ENCODE results near the gene ENDOV. TPM values are rescaled to one million over a fixed set of nuclear protein-coding genes. Genes with fewer than 3 reads are reported as not detected.

The ENDOV gene
- total RNA-seq, 4 donors from 2014 or later = 13.2 to 72.6 (median 36.8) TPM

- no peaks in the 10 kb centered on the region for H3K27me3 ChIP-seq
- no peak for DNase-seq
- H3K27ac ChIP-seq = no peak overlapping the region
- H3K36me3 ChIP-seq = peaks cover 0 to 14% (median 0%) of the 10 kb centered on the region in 3 donors
- peaks cover 0 to 27% (median 5%) of the 10 kb centered on the region in 4 donors for H3K4me1 ChIP-seq
- H3K4me3 ChIP-seq = no peak overlapping the region
- TF ChIP-seq CTCF (IDR thresholded peaks at IDR 0.05) (no peak), POLR2A (IDR thresholded peaks at IDR 0.05) (no peak)
- no peaks in the 10 kb centered on the region for H3K9me3 ChIP-seq
These were observed 3.6 kb downstream of the ENDOV start for GRCh38 chr17:80418589-80418988.

GRCh38 chr17:80419255-80419654 lies 4.3 kb downstream of the ENDOV start:
- Histone ChIP-seq H3K4me1 (peaks cover 0 to 20% (median 6%) of the 10 kb centered on the region in 4 donors), H3K27ac (no peak overlapping the region), H3K36me3 (peaks cover 0 to 14% (median 0%) of the 10 kb centered on the region in 3 donors), H3K9me3 (no peaks in the 10 kb centered on the region), H3K4me3 (no peak overlapping the region), H3K27me3 (no peaks in the 10 kb centered on the region)
- DNase-seq = no peak
- TF ChIP-seq CTCF (IDR thresholded peaks at IDR 0.05) (no peak), POLR2A (IDR thresholded peaks at IDR 0.05) (no peak)

- Histone ChIP-seq H3K27me3 (no peaks in the 10 kb centered on the region), H3K4me1 (peaks cover 0 to 7% (median 2%) of the 10 kb centered on the region in 4 donors), H3K27ac (no peak overlapping the region), H3K4me3 (no peak overlapping the region), H3K36me3 (peaks cover 0 to 14% (median 0%) of the 10 kb centered on the region in 3 donors), H3K9me3 (no peaks in the 10 kb centered on the region)
- no peak for DNase-seq
- TF ChIP-seq CTCF (IDR thresholded peaks at IDR 0.05) (no peak), POLR2A (IDR thresholded peaks at IDR 0.05) (no peak)
These were observed 6.6 kb downstream of the ENDOV start for GRCh38 chr17:80421381-80422090.

GRCh38 chr17:80422276-80422675 lies 7.3 kb downstream of the ENDOV start:
- Histone ChIP-seq H3K36me3 (peaks cover 0 to 12% (median 0%) of the 10 kb centered on the region in 3 donors), H3K27me3 (no peaks in the 10 kb centered on the region), H3K4me3 (no peak overlapping the region), H3K4me1 (peaks cover 0 to 10% (median 1%) of the 10 kb centered on the region in 4 donors), H3K27ac (no peak overlapping the region), H3K9me3 (no peaks in the 10 kb centered on the region)
- no peak for DNase-seq
- TF ChIP-seq POLR2A (IDR thresholded peaks at IDR 0.05) = no peak
- no peak for TF ChIP-seq CTCF (IDR thresholded peaks at IDR 0.05)

- no peak overlapping the region for H3K4me3 ChIP-seq
- peaks cover 0 to 5% (median 0%) of the 10 kb centered on the region in 3 donors for H3K36me3 ChIP-seq
- H3K4me1 ChIP-seq = peaks cover 0 to 10% (median 0%) of the 10 kb centered on the region in 4 donors
- H3K9me3 ChIP-seq = no peaks in the 10 kb centered on the region
- DNase-seq = no peak
- no peak overlapping the region for H3K27ac ChIP-seq
- TF ChIP-seq POLR2A (IDR thresholded peaks at IDR 0.05) = no peak
- no peak for TF ChIP-seq CTCF (IDR thresholded peaks at IDR 0.05)
- no peaks in the 10 kb centered on the region for H3K27me3 ChIP-seq
These were observed 8.0 kb downstream of the ENDOV start for GRCh38 chr17:80422981-80423380.
